Fibroblast of lung (primary cell): ENCODE results near the gene SLC38A1.
"Not testable (repeated sequence)": the region's sequence is repeated elsewhere in the genome, so short reads cannot be mapped to it uniquely, and the experiment has no call there.

ENCODE experiments used
- EZH2 ChIP-seq: IDR thresholded peaks from 2 replicates; pipeline ENCODE4 v1.5.1; 2012; ENCODE audit warnings: low read length, control low read depth, mild to moderate bottlenecking; ENCODE audit errors: missing control alignments
- TF ChIP-seq, protein P1 (sequence below), 2 donors: IDR thresholded peaks in 1 of 2; conservative IDR thresholded peaks in 1 of 2; 1 replicate in 1 of 2; 2 replicates in 1 of 2; pipeline ENCODE4 v1.5.1; 2011 to 2012; ENCODE audit warnings: low read length in 2 of 2, control low read depth in 1 of 2, inconsistent platforms in 1 of 2, low read depth in 1 of 2, mild to moderate bottlenecking in 1 of 2

DNA sequence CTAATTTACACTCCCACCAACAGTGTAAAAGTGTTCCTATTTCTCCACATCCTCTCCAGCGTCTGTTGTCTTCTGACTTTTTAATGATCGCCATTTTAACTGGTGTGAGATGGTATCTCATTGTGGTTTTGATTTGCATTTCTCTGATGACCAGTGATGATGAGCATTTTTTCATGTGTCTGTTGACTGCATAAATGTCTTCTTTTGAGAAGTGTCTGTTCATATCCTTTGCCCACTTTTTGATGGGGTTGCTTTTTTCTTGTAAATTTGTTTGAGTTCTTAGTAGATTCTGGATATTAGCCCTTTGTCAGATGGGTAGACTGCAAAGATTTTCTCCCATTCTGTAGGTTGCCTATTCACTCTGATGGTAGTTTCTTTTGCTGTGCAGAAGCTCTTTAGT, 78.3 kb downstream of the SLC38A1 start:
- not testable (repeated sequence) for TF ChIP-seq EZH2
- TF ChIP-seq, protein P1, sequence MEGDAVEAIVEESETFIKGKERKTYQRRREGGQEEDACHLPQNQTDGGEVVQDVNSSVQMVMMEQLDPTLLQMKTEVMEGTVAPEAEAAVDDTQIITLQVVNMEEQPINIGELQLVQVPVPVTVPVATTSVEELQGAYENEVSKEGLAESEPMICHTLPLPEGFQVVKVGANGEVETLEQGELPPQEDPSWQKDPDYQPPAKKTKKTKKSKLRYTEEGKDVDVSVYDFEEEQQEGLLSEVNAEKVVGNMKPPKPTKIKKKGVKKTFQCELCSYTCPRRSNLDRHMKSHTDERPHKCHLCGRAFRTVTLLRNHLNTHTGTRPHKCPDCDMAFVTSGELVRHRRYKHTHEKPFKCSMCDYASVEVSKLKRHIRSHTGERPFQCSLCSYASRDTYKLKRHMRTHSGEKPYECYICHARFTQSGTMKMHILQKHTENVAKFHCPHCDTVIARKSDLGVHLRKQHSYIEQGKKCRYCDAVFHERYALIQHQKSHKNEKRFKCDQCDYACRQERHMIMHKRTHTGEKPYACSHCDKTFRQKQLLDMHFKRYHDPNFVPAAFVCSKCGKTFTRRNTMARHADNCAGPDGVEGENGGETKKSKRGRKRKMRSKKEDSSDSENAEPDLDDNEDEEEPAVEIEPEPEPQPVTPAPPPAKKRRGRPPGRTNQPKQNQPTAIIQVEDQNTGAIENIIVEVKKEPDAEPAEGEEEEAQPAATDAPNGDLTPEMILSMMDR (conservative IDR thresholded peaks at IDR 0.05 in 1 of 2, IDR thresholded peaks at IDR 0.05 in 1 of 2; ENCODE audit: low read depth in 1 of 2, low read length in 2 of 2) = not testable (repeated sequence)
